Stomach smooth muscle (tissue), 2 donors: ENCODE data around the gene CCDC51.
"Not testable (repeated sequence)": the region's sequence is repeated elsewhere in the genome, so short reads cannot be mapped to it uniquely, and the experiment has no call there.

ENCODE experiments used
- H3K27ac ChIP-seq: one replicate; pipeline ENCODE4 v1.7.0; 2013; ENCODE audit warnings: mild to moderate bottlenecking, low read length, inconsistent platforms
- H3K27me3 ChIP-seq, 2 donors: one replicate each; pipeline ENCODE4 v1.7.0; 2013; ENCODE audit warnings: low read length in 2 of 2; ENCODE audit not compliant: insufficient read depth in 2 of 2, control insufficient read depth in 1 of 2
- H3K36me3 ChIP-seq, 2 donors: one replicate each; pipeline ENCODE4 v1.7.0; 2013; ENCODE audit warnings: low read length in 2 of 2; ENCODE audit not compliant: control insufficient read depth in 2 of 2, insufficient read depth in 2 of 2
- H3K4me1 ChIP-seq: one replicate; pipeline ENCODE4 v1.7.0; 2013; ENCODE audit warnings: low read length; ENCODE audit not compliant: control insufficient read depth, insufficient read depth
- H3K4me3 ChIP-seq, 2 donors: one replicate each; pipeline ENCODE4 v1.7.0; 2013; ENCODE audit warnings: low read length in 2 of 2
- H3K9ac ChIP-seq, 2 donors: one replicate each; pipeline ENCODE4 v1.7.0; 2013; ENCODE audit warnings: low read length in 2 of 2, mild to moderate bottlenecking in 1 of 2
- H3K9me3 ChIP-seq, 2 donors: one replicate each; pipeline ENCODE4 v1.7.0; 2013; ENCODE audit warnings: low read length in 2 of 2; ENCODE audit not compliant: control insufficient read depth in 2 of 2
- donor health status: healthy.
- donor health status: Pancreatic carcinoma.

Gene CCDC51

GRCh38 chr3:48465531-48466378 lies 25.8 kb upstream of the CCDC51 start:
- Histone ChIP-seq H3K36me3 (peaks cover 27 to 30% of the 10 kb centered on the region in 2 donors), H3K27me3 (no peaks in the 10 kb centered on the region), H3K9ac (peak overlapping the region; percentile 89 to 95), H3K9me3 (no peaks in the 10 kb centered on the region), H3K4me1 (peaks cover 59% of the 10 kb centered on the region), H3K4me3 (peak overlapping the region; percentile 68 to 79), H3K27ac (peak overlapping the region; percentile 98)

DNA sequence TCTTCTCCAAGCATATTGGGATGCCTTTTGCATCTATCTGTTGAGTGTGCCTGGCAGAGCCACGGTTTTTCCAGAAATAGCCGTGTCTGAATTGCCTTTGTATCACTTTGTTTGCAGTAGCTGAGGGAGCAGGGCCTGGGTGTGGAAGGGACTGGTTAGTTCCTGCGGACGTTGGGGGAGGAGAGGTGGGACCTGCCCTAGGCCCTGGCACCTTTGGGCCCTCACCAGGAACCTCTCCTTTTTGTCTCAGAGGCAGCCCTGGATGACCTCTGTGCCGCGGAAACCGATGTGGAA lies 25.3 kb upstream of the CCDC51 start:
- Histone ChIP-seq H3K4me1 (peaks cover 54% of the 10 kb centered on the region), H3K9me3 (no peaks in the 10 kb centered on the region), H3K36me3 (peaks cover 33 to 36% of the 10 kb centered on the region in 2 donors)

GRCh38 chr3:48464713-48465221 lies 24.8 kb upstream of the CCDC51 start:
- H3K27me3 ChIP-seq = no peaks in the 10 kb centered on the region
- H3K9ac ChIP-seq = peak overlapping the region; percentile 89 to 95
- peak overlapping the region; percentile 98 for H3K27ac ChIP-seq
- peaks cover 37 to 40% of the 10 kb centered on the region in 2 donors for H3K36me3 ChIP-seq
- H3K4me1 ChIP-seq = peaks cover 50% of the 10 kb centered on the region
- H3K4me3 ChIP-seq = no peak overlapping the region
- H3K9me3 ChIP-seq = no peaks in the 10 kb centered on the region

More for the DNA sequence above, 25.3 kb upstream of the CCDC51 start:
- peak overlapping the region; percentile 98 for H3K27ac ChIP-seq
- no peaks in the 10 kb centered on the region for H3K27me3 ChIP-seq
- peak overlapping the region; percentile 68 to 79 for H3K4me3 ChIP-seq
- peak overlapping the region; percentile 89 to 95 for H3K9ac ChIP-seq

DNA sequence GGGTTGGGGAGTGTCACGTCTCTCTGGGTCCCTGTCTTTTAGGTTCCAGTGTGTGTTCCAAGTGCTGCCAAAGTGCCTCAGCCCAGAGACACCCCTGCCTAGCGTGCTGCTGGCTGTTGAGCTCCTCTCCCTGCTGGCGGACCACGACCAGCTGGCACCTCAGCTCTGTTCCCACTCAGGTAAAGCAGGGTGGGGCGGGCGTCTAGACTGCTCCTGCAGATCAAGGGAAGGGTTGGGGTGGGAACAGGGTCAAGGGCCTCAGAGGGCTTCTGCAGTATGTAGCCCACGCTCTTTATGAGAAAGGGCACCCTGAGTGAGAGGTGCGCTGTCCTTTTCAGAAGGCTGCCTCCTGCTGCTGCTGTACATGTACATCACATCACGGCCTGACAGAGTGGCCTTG lies 23.8 kb upstream of the CCDC51 start:
- Histone ChIP-seq H3K36me3 (peaks cover 41% of the 10 kb centered on the region in 2 donors), H3K4me3 (no peak overlapping the region), H3K27ac (no peak overlapping the region), H3K4me1 (peaks cover 40% of the 10 kb centered on the region), H3K9ac (no peak overlapping the region), H3K27me3 (no peaks in the 10 kb centered on the region), H3K9me3 (no peaks in the 10 kb centered on the region)

DNA sequence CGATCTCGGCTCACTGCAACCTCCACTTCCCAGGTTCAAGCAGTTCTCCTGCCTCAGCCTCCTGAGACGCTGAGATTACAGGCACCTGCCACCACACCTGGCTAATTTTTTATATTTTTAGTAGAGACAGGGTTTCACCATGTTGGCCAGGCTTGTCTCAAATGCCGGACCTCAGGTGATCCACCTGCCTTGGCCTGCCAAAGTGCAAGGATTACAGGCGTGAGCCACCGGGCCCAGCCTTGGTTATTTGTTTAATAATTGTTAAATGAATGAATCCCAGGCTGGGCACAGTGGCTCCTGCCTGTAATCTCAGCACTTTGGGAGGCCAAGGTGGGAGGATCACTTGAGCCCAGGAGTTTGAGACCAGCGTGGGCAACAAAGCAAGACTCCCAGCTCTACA lies 21.8 kb upstream of the CCDC51 start:
- not testable (repeated sequence) for H3K27ac ChIP-seq, H3K9ac ChIP-seq, H3K4me3 ChIP-seq, H3K9me3 ChIP-seq, H3K27me3 ChIP-seq
- Histone ChIP-seq H3K4me1 (peaks cover 22% of the 10 kb centered on the region), H3K36me3 (peaks cover 32% of the 10 kb centered on the region in 2 donors)

DNA sequence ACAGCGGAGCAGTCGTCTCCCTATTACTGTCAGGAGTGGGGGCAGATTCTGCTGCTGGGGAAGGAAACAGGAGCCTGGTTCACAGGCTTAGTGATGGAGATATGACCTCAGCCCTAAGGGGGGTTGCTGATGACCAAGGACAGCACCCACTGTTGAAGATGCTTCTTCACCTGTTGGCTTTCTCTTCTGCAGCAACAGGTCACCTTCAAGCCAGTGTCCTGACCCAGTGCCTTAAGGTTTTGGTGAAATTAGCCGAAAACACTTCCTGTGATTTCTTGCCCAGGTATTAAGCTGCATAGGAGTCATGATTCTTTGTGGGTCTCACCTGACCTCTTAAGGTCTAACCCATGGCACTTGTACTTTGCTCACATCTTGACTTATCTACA lies 20.6 kb upstream of the CCDC51 start:
- no peak overlapping the region for H3K27ac ChIP-seq

DNA sequence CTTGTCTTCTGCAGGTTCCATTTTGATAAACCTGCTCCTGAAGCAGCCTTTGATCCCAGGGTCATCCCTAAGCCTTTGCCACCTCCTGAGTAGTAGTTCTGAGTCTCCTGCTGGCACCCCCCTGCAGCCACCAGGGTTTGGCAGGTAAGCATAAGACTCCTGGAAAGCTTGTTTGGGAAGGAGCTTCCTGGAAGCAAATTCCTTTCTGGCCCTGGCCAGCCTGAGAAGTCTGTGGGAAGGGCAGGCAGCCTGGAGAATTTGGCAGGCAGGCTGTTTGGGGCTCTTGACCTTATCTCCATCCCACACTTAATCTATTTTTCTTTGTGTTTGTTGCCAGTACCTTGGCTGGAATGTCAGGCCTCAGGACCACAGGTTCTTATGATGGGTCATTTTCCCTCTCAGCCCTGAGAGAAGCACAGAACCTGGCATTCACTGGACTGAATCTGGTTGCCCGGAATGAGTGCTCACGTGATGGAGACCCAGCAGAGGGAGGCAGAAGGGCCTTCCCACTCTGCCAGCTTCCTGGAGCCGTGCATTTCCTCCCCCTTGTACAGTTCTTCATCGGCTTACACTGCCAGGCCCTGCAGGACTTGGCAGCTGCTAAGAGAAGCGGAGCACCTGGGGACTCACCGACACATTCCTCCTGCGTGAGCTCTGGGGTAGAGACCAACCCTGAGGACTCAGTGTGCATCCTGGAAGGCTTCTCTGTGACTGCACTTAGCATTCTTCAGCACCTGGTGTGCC lies 20.0 kb upstream of the CCDC51 start:
- H3K36me3 ChIP-seq = peaks cover 36 to 38% of the 10 kb centered on the region in 2 donors
- no peak overlapping the region for H3K4me3 ChIP-seq
- H3K9ac ChIP-seq = no peak overlapping the region
- peaks cover 4% of the 10 kb centered on the region for H3K4me1 ChIP-seq
- no peaks in the 10 kb centered on the region for H3K9me3 ChIP-seq
- H3K27me3 ChIP-seq = no peaks in the 10 kb centered on the region
- H3K27ac ChIP-seq = no peak overlapping the region

More for the DNA sequence above, 20.6 kb upstream of the CCDC51 start:
- no peak overlapping the region for H3K9ac ChIP-seq
- no peaks in the 10 kb centered on the region for H3K27me3 ChIP-seq
- no peaks in the 10 kb centered on the region for H3K9me3 ChIP-seq
- H3K4me1 ChIP-seq = peaks cover 10% of the 10 kb centered on the region
- no peak overlapping the region for H3K4me3 ChIP-seq
- peaks cover 32 to 33% of the 10 kb centered on the region in 2 donors for H3K36me3 ChIP-seq

- Histone ChIP-seq H3K9me3 (no peaks in the 10 kb centered on the region), H3K27me3 (no peaks in the 10 kb centered on the region), H3K27ac (no peak overlapping the region), H3K9ac (no peak overlapping the region), H3K36me3 (peaks cover 38 to 41% of the 10 kb centered on the region in 2 donors), H3K4me3 (no peak overlapping the region), H3K4me1 (no peaks in the 10 kb centered on the region)
These were observed 19.4 kb upstream of the CCDC51 start for GRCh38 chr3:48459331-48459730.

- H3K9ac ChIP-seq = no peak overlapping the region
- H3K27me3 ChIP-seq = no peaks in the 10 kb centered on the region
- H3K9me3 ChIP-seq = no peaks in the 10 kb centered on the region
- no peak overlapping the region for H3K4me3 ChIP-seq
- peaks cover 45 to 51% of the 10 kb centered on the region in 2 donors for H3K36me3 ChIP-seq
- no peaks in the 10 kb centered on the region for H3K4me1 ChIP-seq
- no peak overlapping the region for H3K27ac ChIP-seq
These were observed 16.5 kb upstream of the CCDC51 start for GRCh38 chr3:48456456-48456855.

- no peaks in the 10 kb centered on the region for H3K27me3 ChIP-seq
- H3K4me1 ChIP-seq = peaks cover 12% of the 10 kb centered on the region
- peaks cover 17 to 19% of the 10 kb centered on the region in 2 donors for H3K36me3 ChIP-seq
- H3K27ac ChIP-seq = no peak overlapping the region
- H3K4me3 ChIP-seq = no peak overlapping the region
- H3K9ac ChIP-seq = no peak overlapping the region
- no peaks in the 10 kb centered on the region for H3K9me3 ChIP-seq
These were observed 11.4 kb upstream of the CCDC51 start for GRCh38 chr3:48451270-48451669.
